ENCODE results near the gene LRRC58. TPM values are rescaled to one million over a fixed set of nuclear protein-coding genes. Genes with fewer than 3 reads are reported as not detected.
"Not testable (repeated sequence)": the region's sequence is repeated elsewhere in the genome, so short reads cannot be mapped to it uniquely, and the experiment has no call there.

The LRRC58 gene
- total and polyA plus RNA-seq, 4 donors, result 4.6 to 18.0 (median 10.4) TPM

DNA sequence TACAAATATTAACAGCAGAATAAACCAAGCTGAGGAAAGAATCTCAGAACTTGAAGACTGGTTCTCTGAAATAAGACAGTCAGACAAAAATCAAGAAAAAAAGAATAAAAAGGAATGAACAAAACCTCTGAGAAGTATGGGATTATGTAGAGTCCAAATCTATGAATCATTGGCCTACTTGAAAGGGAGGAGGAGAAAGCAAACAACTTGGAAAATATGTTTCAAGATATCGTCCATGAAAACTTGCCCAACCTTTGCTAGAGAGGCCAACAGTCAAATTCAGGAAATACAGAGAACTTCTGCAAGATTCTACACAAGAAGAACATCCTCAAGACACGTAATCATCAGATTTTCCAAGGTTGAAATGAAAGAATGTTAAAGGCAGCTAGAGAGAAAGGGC is 57.6 kb downstream of the LRRC58 start:
- peaks cover 0 to 10% (median 0%) of the 10 kb centered on the region in 4 donors for H3K27me3 ChIP-seq (ENCODE audit: control insufficient read depth in 4 of 4, insufficient read depth in 4 of 4, low read length in 3 of 4)

DNA sequence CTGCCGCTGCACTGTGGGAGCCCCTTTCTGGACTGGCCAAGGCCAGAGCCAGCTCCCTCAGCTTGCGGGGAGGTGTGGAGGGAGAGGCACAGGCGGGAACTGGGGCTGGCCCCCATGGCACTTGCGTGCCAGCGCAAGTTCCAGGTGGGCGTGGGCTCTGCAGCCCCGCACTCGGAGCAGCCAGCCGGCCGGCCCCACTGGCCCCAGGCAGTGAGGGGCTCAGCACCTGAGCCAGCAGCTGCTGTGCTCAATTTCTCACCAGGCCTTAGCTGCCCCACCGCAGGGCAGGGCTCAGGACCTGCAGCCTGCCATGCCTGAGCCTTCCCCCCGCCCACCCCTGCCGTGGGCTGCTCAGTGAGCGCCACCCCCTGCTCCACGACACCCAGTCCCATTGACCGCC is 59.5 kb downstream of the LRRC58 start:
- no peak overlapping the region for H3K4me3 ChIP-seq (ENCODE audit: low read depth in 1 of 3, low read length in 3 of 3)
- no peaks in the 10 kb centered on the region for H3K36me3 ChIP-seq (ENCODE audit: control insufficient read depth in 4 of 4, insufficient read depth in 3 of 4, low read depth in 1 of 4, low read length in 3 of 4)
- DNase-seq (ENCODE audit: low spot score), result no peak
- WGBS, result 94% methylated on average over 16 of the region's 16 CpGs
- TF ChIP-seq, protein P1, sequence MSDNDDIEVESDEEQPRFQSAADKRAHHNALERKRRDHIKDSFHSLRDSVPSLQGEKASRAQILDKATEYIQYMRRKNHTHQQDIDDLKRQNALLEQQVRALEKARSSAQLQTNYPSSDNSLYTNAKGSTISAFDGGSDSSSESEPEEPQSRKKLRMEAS (IDR thresholded peaks at IDR 0.05), result no peak
- TF ChIP-seq YY1 (IDR thresholded peaks at IDR 0.05), result no peak
- TF ChIP-seq, protein P2, sequence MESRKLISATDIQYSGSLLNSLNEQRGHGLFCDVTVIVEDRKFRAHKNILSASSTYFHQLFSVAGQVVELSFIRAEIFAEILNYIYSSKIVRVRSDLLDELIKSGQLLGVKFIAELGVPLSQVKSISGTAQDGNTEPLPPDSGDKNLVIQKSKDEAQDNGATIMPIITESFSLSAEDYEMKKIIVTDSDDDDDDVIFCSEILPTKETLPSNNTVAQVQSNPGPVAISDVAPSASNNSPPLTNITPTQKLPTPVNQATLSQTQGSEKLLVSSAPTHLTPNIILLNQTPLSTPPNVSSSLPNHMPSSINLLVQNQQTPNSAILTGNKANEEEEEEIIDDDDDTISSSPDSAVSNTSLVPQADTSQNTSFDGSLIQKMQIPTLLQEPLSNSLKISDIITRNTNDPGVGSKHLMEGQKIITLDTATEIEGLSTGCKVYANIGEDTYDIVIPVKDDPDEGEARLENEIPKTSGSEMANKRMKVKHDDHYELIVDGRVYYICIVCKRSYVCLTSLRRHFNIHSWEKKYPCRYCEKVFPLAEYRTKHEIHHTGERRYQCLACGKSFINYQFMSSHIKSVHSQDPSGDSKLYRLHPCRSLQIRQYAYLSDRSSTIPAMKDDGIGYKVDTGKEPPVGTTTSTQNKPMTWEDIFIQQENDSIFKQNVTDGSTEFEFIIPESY (IDR thresholded peaks at IDR 0.05), result no peak
- H3K27me3 ChIP-seq (ENCODE audit: control insufficient read depth in 4 of 4, insufficient read depth in 4 of 4, low read length in 3 of 4), result peaks cover 0 to 10% (median 0%) of the 10 kb centered on the region in 4 donors
- H3K4me1 ChIP-seq (ENCODE audit: control insufficient read depth in 4 of 4, insufficient read depth in 4 of 4, low read length in 3 of 4), result peaks cover 3 to 6% (median 4%) of the 10 kb centered on the region in 4 donors
- peaks cover 0 to 11% (median 1%) of the 10 kb centered on the region in 4 donors for H3K9me3 ChIP-seq (ENCODE audit: control insufficient read depth in 4 of 4, low read length in 3 of 4)
- H3K9ac ChIP-seq (ENCODE audit: low read depth in 1 of 2, low read length in 2 of 2), result no peak overlapping the region
- H3K27ac ChIP-seq (ENCODE audit: low read depth in 1 of 2, low read length in 2 of 2), result no peak overlapping the region

More for the DNA sequence above, 57.6 kb downstream of the LRRC58 start:
- not testable (repeated sequence) for H3K4me3 ChIP-seq (ENCODE audit: low read depth in 1 of 3, low read length in 3 of 3); H3K36me3 ChIP-seq (ENCODE audit: control insufficient read depth in 4 of 4, insufficient read depth in 3 of 4, low read depth in 1 of 4, low read length in 3 of 4); DNase-seq (ENCODE audit: low spot score); H3K4me1 ChIP-seq (ENCODE audit: control insufficient read depth in 4 of 4, insufficient read depth in 4 of 4, low read length in 3 of 4); H3K27ac ChIP-seq (ENCODE audit: low read depth in 1 of 2, low read length in 2 of 2); H3K9ac ChIP-seq (ENCODE audit: low read depth in 1 of 2, low read length in 2 of 2)
- WGBS, result 67% methylated on average over 2 of the region's 2 CpGs
- H3K9me3 ChIP-seq (ENCODE audit: control insufficient read depth in 4 of 4, low read length in 3 of 4), result peaks cover 0 to 15% (median 2%) of the 10 kb centered on the region in 4 donors

DNA sequence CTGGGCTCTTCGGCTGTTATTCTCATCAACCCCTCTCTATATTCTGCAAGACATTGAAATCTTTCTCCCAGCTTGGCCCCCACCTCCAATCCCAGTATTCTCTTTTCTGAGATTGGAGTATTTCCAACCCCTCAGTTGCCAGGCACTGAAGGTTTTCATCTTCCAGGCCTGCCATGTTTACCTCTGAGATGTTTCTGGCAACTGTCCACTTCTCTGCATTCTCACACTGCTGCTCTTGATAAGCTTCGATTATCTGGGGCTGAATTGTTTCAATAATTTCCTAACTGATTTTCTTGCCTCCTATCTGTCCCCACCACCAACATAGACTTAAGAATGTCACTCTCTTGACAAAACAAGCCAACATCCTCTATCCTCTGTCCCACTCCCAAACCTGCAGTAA is 62.7 kb downstream of the LRRC58 start:
- Histone ChIP-seq H3K27ac (ENCODE audit: low read depth in 1 of 2, low read length in 2 of 2) (no peak overlapping the region), H3K36me3 (ENCODE audit: control insufficient read depth in 4 of 4, insufficient read depth in 3 of 4, low read depth in 1 of 4, low read length in 3 of 4) (no peaks in the 10 kb centered on the region), H3K27me3 (ENCODE audit: control insufficient read depth in 4 of 4, insufficient read depth in 4 of 4, low read length in 3 of 4) (peaks cover 0 to 15% (median 0%) of the 10 kb centered on the region in 4 donors), H3K9ac (ENCODE audit: low read depth in 1 of 2, low read length in 2 of 2) (no peak overlapping the region), H3K9me3 (ENCODE audit: control insufficient read depth in 4 of 4, low read length in 3 of 4) (peaks cover 0 to 3% (median 0%) of the 10 kb centered on the region in 4 donors), H3K4me1 (ENCODE audit: control insufficient read depth in 4 of 4, insufficient read depth in 4 of 4, low read length in 3 of 4) (peaks cover 4 to 6% (median 4%) of the 10 kb centered on the region in 4 donors), H3K4me3 (ENCODE audit: low read depth in 1 of 3, low read length in 3 of 3) (no peak overlapping the region)
- DNase-seq (ENCODE audit: low spot score), result no peak
- WGBS, result 61% methylated on average over 2 of the region's 2 CpGs
- TF ChIP-seq SP1 (IDR thresholded peaks at IDR 0.05) (no peak), FOXA1 (IDR thresholded peaks at IDR 0.05) (no peak), EGR1 (IDR thresholded peaks at IDR 0.05; ENCODE audit: low read depth in 2 of 2) (no peak), TAF1 (conservative IDR thresholded peaks at IDR 0.05) (no peak)

DNA sequence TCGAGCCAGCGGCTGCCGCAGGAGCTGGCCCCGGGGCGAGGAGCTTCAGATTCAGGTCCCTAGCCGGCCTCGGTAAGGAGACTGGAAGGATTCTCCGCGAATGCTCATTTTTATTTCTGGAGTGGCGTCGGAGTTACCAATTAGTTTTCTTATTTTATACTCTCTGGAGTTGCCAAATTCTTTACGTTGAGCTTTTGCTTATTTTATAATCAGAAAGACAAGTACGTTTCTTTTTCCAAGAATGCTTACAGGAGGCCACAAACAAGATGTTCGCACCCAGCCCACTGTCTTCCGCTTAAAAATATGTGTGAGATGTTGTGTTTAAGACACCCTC is 63.7 kb downstream of the LRRC58 start:
- Histone ChIP-seq H3K36me3 (ENCODE audit: control insufficient read depth in 4 of 4, insufficient read depth in 3 of 4, low read depth in 1 of 4, low read length in 3 of 4) (no peaks in the 10 kb centered on the region), H3K9me3 (ENCODE audit: control insufficient read depth in 4 of 4, low read length in 3 of 4) (peaks cover 0 to 3% (median 0%) of the 10 kb centered on the region in 4 donors), H3K9ac (ENCODE audit: low read depth in 1 of 2, low read length in 2 of 2) (no peak overlapping the region), H3K4me3 (ENCODE audit: low read depth in 1 of 3, low read length in 3 of 3) (peak overlapping the region in 1 of 3 donors; percentile 51), H3K27me3 (ENCODE audit: control insufficient read depth in 4 of 4, insufficient read depth in 4 of 4, low read length in 3 of 4) (peaks cover 0 to 15% (median 0%) of the 10 kb centered on the region in 4 donors), H3K4me1 (ENCODE audit: control insufficient read depth in 4 of 4, insufficient read depth in 4 of 4, low read length in 3 of 4) (peaks cover 4 to 6% (median 4%) of the 10 kb centered on the region in 4 donors), H3K27ac (ENCODE audit: low read depth in 1 of 2, low read length in 2 of 2) (no peak overlapping the region)
- DNase-seq (ENCODE audit: low spot score), result no peak
- 53% methylated on average over 15 of the region's 15 CpGs for WGBS
- TF ChIP-seq, protein P3, sequence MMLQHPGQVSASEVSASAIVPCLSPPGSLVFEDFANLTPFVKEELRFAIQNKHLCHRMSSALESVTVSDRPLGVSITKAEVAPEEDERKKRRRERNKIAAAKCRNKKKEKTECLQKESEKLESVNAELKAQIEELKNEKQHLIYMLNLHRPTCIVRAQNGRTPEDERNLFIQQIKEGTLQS (IDR thresholded peaks at IDR 0.05), result no peak
- TF ChIP-seq, protein P1 (IDR thresholded peaks at IDR 0.05), result no peak
- TF ChIP-seq RAD21 (IDR thresholded peaks at IDR 0.05), result no peak
- TF ChIP-seq, protein P4, sequence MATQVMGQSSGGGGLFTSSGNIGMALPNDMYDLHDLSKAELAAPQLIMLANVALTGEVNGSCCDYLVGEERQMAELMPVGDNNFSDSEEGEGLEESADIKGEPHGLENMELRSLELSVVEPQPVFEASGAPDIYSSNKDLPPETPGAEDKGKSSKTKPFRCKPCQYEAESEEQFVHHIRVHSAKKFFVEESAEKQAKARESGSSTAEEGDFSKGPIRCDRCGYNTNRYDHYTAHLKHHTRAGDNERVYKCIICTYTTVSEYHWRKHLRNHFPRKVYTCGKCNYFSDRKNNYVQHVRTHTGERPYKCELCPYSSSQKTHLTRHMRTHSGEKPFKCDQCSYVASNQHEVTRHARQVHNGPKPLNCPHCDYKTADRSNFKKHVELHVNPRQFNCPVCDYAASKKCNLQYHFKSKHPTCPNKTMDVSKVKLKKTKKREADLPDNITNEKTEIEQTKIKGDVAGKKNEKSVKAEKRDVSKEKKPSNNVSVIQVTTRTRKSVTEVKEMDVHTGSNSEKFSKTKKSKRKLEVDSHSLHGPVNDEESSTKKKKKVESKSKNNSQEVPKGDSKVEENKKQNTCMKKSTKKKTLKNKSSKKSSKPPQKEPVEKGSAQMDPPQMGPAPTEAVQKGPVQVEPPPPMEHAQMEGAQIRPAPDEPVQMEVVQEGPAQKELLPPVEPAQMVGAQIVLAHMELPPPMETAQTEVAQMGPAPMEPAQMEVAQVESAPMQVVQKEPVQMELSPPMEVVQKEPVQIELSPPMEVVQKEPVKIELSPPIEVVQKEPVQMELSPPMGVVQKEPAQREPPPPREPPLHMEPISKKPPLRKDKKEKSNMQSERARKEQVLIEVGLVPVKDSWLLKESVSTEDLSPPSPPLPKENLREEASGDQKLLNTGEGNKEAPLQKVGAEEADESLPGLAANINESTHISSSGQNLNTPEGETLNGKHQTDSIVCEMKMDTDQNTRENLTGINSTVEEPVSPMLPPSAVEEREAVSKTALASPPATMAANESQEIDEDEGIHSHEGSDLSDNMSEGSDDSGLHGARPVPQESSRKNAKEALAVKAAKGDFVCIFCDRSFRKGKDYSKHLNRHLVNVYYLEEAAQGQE (IDR thresholded peaks at IDR 0.05), result no peak
- TF ChIP-seq YY1 (IDR thresholded peaks at IDR 0.05), result no peak
- no peak for TF ChIP-seq FOXA1 (IDR thresholded peaks at IDR 0.05)
- no peak for TF ChIP-seq SP1 (IDR thresholded peaks at IDR 0.05)
- TF ChIP-seq RXRA (IDR thresholded peaks at IDR 0.05), result no peak
- no peak for TF ChIP-seq TAF1 (conservative IDR thresholded peaks at IDR 0.05)
- TF ChIP-seq, protein P2 (IDR thresholded peaks at IDR 0.05), result no peak
